ENCODE results near the gene SCD.

- TF ChIP-seq, protein P1, sequence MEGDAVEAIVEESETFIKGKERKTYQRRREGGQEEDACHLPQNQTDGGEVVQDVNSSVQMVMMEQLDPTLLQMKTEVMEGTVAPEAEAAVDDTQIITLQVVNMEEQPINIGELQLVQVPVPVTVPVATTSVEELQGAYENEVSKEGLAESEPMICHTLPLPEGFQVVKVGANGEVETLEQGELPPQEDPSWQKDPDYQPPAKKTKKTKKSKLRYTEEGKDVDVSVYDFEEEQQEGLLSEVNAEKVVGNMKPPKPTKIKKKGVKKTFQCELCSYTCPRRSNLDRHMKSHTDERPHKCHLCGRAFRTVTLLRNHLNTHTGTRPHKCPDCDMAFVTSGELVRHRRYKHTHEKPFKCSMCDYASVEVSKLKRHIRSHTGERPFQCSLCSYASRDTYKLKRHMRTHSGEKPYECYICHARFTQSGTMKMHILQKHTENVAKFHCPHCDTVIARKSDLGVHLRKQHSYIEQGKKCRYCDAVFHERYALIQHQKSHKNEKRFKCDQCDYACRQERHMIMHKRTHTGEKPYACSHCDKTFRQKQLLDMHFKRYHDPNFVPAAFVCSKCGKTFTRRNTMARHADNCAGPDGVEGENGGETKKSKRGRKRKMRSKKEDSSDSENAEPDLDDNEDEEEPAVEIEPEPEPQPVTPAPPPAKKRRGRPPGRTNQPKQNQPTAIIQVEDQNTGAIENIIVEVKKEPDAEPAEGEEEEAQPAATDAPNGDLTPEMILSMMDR (IDR thresholded peaks at IDR 0.05): no peak
- TF ChIP-seq EP300 (IDR thresholded peaks at IDR 0.05) (no peak), POLR2AphosphoS5 (IDR thresholded peaks at IDR 0.05) (no peak), POLR2A (IDR thresholded peaks at IDR 0.05) (no peak)
These were observed 8.1 kb downstream of the SCD start for GRCh38 chr10:100355086-100355485.

Data from upper lobe of left lung (tissue), 4 donors.